HG03342 (cell line): Measurements from ENCODE around the gene LNX2.

Experiments
- ATAC-seq: cut with Tn5 transposase; IDR thresholded peaks from one replicate; pipeline ENCODE4 v1.9.1; 2021; ENCODE audit warnings: mild to moderate bottlenecking, moderate library complexity; ENCODE audit not compliant: unreplicated experiment

Gene LNX2

GRCh38 chr13:27617881-27618321, 2.4 kb downstream of the LNX2 start:
- no peak for ATAC-seq

- no peak for ATAC-seq
Measured at GRCh38 chr13:27613628-27614027, 6.7 kb downstream of the LNX2 start.

GRCh38 chr13:27607125-27607524, 13.2 kb downstream of the LNX2 start:
- ATAC-seq, result no peak

GRCh38 chr13:27605610-27606200, 14.6 kb downstream of the LNX2 start:
- no peak for ATAC-seq

GRCh38 chr13:27605099-27605498, 15.2 kb downstream of the LNX2 start:
- ATAC-seq, result no peak

GRCh38 chr13:27601803-27602202, 18.5 kb downstream of the LNX2 start:
- no peak for ATAC-seq

- ATAC-seq, result no peak
Measured at GRCh38 chr13:27601208-27601607, 19.1 kb downstream of the LNX2 start.

GRCh38 chr13:27600711-27601110, 19.6 kb downstream of the LNX2 start:
- no peak for ATAC-seq

GRCh38 chr13:27599845-27600553, 20.3 kb downstream of the LNX2 start:
- no peak for ATAC-seq

- ATAC-seq, result no peak
Measured at GRCh38 chr13:27599096-27599495, 21.2 kb downstream of the LNX2 start.

- ATAC-seq, result no peak
Measured at GRCh38 chr13:27595055-27595811, 25.1 kb downstream of the LNX2 start.

GRCh38 chr13:27593267-27593666, 27.1 kb downstream of the LNX2 start:
- no peak for ATAC-seq

- ATAC-seq, result no peak
Measured at GRCh38 chr13:27592865-27593264, 27.5 kb downstream of the LNX2 start.

GRCh38 chr13:27588405-27588804, 31.9 kb downstream of the LNX2 start:
- ATAC-seq, result no peak

- ATAC-seq, result no peak
Measured at GRCh38 chr13:27587095-27587746, 33.1 kb downstream of the LNX2 start.

- ATAC-seq, result no peak
Measured at GRCh38 chr13:27583645-27584044, 36.7 kb downstream of the LNX2 start.

- no peak for ATAC-seq
Measured at GRCh38 chr13:27578121-27579030, 42.0 kb downstream of the LNX2 start.

- no peak for ATAC-seq
Measured at GRCh38 chr13:27574661-27575060, 45.7 kb downstream of the LNX2 start.

GRCh38 chr13:27573265-27573664, 47.1 kb downstream of the LNX2 start:
- ATAC-seq, result no peak

GRCh38 chr13:27572234-27572901, 48.0 kb downstream of the LNX2 start:
- no peak for ATAC-seq
